ENCODE data around the gene FOXK1.

GRCh38 chr7:4815121-4815520 is 133.0 kb downstream of the FOXK1 start:
- TF ChIP-seq CTCF (IDR thresholded peaks at IDR 0.05) (no peak), ZFX (IDR thresholded peaks at IDR 0.05; ENCODE audit: borderline replicate concordance) (no peak)

All from 22Rv1 (cell line).